GM19240 (cell line): ENCODE measurements around the gene ASTL.
A peak's percentile ranks its signal among the peaks of the same experiment; 100 is the strongest.

Experiments used
- DNase-seq: peaks from one replicate; pipeline ENCODE4 v3.0.0; 2011; ENCODE audit warnings: low spot score; ENCODE audit not compliant: insufficient read length

The ASTL gene

GRCh38 chr2:96130483-96130882, 7.8 kb downstream of the ASTL start:
- no peak for DNase-seq

GRCh38 chr2:96129528-96130120, 8.7 kb downstream of the ASTL start:
- no peak for DNase-seq

- no peak for DNase-seq
These were observed 9.8 kb downstream of the ASTL start for GRCh38 chr2:96128456-96128855.

DNA sequence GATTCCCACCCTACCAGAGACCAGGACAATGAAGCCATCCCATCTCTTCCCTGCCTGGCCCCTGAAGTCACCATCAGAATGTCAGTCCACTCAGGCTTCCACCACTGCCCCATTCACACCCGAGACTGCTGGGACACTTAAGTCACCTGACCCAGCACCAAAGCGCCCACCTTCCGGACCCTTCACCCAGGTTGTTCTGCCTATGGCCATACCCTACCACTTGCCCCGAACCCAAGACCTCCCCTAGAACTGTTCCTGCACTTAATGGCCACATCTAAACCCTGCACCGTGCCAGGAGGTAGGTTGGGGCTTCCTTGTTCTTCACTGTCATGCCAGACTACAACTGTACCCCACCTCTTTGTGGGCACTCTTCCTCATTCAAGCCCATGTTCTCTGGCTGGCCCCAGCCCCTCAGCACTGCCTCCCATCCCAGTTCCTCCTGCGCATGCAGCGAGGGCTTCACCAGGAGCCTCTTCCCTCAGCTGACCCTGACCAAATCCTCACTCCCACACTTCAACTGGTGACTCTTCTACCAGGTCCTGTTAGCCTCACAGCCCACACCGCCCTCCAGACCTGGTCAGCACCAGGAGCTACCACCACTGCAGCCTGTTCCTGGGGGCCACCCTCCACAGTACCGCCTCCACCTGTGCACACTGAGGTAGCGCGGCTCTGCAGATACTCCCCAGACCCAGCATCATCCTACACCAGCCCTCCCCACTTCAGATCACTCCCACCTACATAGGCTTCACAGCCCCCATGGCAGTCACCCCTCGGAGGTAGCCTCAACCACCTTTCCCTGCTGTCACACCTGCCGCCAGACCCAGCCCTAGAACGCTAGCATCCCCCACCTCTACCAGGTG, 13.7 kb downstream of the ASTL start:
- no peak for DNase-seq

DNA sequence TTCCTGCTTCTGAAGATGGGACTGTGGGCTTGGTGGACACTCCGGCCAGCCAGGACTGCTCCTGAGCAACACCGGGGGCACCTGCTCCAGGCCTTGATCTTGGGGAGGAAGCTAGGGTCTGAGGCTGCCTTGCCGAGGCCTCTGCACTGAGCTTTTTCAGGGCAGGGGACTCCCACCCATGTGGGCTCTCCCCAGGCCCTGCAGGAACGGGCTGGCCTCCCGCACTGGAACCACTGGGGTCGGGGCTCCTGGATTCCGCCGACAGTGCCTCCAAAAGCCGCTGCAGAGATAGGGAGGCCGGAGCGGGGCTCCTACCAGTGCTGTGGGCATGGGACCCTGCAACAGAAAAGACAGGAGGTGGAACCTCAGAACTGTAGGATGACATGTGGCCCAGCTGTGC, 14.4 kb downstream of the ASTL start:
- DNase-seq = no peak

- no peak for DNase-seq
These were observed 15.0 kb downstream of the ASTL start for GRCh38 chr2:96123290-96123689.

- no peak for DNase-seq
These were observed 15.9 kb downstream of the ASTL start for GRCh38 chr2:96122391-96122790.

GRCh38 chr2:96121414-96121813, 16.9 kb downstream of the ASTL start:
- DNase-seq = no peak

GRCh38 chr2:96120991-96121390, 17.3 kb downstream of the ASTL start:
- no peak for DNase-seq

DNA sequence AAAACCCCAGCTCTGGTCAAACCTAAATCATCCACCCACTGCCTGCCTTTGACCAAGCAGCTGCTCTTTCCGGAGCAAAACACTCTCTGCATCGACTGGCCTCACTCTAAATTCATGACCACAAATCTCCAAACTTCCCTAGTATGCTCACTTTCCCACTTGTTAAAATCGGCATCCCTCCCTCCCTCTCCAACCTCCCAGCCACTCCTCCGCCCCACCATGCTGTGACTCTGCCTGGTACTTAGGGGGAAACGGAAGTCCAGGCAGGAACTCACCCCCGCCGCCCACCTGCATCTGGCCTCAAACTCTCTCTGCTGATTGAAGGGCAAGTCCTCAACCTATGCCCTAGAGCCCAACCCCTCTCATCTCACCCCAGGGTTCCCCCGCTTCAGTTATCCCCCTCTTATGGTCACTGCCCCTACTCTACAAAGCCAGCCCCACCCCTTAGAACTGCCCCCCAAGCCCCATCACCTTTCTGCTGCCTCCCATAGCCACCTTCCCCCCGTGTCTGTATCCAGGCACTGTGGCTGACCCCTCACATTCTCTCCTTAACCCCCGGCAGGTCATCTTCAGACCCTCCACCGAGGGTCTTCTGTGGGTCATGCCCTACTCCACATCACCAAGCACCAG, 18.1 kb downstream of the ASTL start:
- DNase-seq = no peak

DNA sequence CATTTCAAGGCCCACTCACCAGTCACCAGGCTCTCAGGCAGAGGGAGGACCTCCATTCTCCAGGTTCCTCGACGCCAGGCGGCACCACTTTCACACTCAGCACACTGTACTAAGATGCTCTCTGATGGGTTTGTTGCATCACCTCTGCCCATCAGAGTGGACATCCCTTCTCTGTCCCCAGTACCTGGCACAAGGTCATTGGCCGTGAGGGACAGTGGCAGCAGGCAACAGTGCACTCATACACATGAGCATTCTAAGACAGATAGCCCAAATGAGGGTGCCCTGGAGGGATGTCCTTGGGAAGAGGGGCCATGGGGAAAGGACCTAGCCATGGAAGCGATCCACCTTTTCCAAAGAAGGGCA, 18.9 kb downstream of the ASTL start:
- no peak for DNase-seq

GRCh38 chr2:96118698-96119388, 19.5 kb downstream of the ASTL start:
- DNase-seq = no peak

- no peak for DNase-seq
These were observed 20.4 kb downstream of the ASTL start for GRCh38 chr2:96117701-96118588.

DNA sequence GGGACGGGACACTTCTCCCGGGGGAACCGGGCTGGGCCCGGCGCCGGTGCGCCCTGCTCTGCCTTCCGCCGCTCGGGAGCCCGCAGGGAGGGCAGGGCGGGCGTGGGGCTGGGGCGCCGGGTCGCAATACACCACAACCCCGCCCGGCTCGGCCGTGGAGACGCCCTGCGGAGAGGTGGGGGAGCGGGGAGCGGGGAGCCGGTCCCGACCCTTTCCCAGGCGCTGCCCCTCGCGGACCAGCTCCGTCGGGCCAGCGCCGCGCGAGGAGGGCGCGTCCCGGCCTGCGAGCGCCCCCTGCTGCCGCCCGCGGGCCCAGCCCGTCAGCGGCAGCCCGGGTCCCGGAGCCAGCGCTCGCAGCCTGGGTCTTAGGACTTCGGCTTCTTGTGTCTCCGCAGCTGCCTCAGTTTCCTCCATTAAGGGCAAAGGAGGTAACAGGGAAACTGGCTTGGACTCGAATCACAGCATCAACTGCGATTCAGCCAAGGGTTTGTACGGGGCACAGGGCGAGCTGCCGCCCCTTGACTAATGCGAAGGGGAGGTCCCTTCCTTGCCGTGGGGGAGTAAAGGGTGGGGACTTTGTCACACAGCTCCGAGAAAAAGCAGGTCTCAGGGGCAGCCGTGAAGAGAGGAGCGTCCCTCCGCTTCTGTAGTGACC, 21.3 kb downstream of the ASTL start:
- peak; percentile 89 for DNase-seq

GRCh38 chr2:96116424-96116878, 21.9 kb downstream of the ASTL start, which contains the start of gene ADRA2B:
ADRA2B (minus strand) TSS chr2:96116571; CDS start chr2:96116149, 422 bp downstream.
- peak; percentile 53 for DNase-seq

DNA sequence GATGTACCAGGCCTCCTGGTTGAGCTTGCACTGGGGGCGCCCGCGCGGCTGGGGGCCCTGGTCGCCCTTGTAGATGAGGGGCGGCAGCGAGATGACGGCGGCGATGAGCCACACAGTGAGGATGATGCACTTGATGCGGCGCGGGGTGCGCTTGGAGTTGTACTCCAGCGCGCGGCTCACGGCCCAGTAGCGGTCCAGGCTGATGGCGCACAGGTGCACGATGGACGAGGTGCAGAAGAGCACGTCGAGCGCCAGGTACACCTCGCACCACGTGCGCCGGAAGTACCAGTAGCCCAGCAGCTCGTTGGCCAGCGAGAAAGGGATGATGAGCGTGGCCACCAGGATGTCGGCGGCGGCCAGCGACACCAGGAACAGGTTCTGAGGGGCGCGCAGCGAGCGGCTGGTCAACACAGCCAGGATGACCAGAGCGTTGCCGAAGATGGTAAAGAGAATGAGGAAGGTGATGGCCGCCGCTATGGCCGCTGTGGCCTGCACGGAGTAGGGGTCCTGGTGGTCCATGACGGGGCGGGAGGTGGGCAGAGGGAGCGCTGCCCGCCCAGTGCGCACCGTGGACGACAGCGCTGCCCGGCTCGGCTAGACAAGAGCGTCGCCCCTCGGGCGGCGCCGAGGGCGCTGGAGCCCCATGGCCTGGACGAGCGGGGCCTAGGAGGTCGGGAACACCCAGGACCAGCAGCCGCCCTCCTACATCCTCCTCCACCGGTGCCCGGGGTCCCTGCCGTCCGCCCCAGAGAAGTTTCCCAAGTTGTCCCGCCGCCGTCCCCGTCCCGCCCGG, 22.5 kb downstream of the ASTL start:
- DNase-seq = no peak

DNA sequence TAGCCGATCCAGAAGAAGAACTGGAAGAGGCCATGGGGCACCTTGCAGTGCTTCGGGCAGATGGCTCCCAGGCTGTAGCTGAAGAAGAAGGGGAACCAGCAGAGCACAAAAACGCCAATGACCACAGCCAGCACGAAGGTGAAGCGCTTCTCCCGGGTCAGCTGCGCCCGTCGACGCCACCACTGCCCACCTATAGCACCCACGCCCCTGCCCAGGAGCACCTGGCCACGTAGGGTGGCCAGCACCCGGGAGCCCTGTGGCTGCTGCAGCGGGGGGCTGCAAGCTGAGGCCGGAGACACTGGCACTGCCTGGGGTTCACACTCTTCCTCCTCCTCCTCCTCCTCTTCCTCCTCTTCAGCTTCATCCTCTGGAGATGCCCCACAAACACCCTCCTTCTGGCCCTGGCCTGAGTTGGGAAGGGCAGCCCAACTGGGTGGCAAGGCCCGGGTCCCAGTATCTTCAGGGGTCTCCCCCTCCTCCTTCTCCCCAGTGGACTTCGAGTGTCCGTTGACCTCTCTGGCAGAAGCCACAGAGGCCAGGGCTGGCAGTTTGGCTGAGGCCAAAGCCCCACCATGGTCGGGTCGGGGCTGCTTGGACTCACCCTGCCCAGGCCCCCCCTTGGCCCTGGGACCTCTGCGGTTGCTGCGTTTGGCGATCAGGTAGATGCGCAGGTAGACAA, 23.3 kb downstream of the ASTL start:
- DNase-seq = no peak

GRCh38 chr2:96114546-96114902, 23.8 kb downstream of the ASTL start:
- no peak for DNase-seq

- DNase-seq = no peak
These were observed 24.4 kb downstream of the ASTL start for GRCh38 chr2:96113951-96114350.
